GM21786 (cell line): Measurements from ENCODE around the gene TEX35.
"Not testable (repeated sequence)": the region's sequence is repeated elsewhere in the genome, so short reads cannot be mapped to it uniquely, and the experiment has no call there.

Experiments
- ATAC-seq: cut with Tn5 transposase; IDR thresholded peaks from one replicate; pipeline ENCODE4 v1.9.1; 2021; ENCODE audit not compliant: unreplicated experiment

The TEX35 gene

GRCh38 chr1:178540646-178541045 is 27.7 kb downstream of the TEX35 start:
- no peak for ATAC-seq

- no peak for ATAC-seq
These were observed 28.5 kb downstream of the TEX35 start for GRCh38 chr1:178541379-178541778.

- ATAC-seq, result peak; percentile 46
These were observed 29.1 kb downstream of the TEX35 start for GRCh38 chr1:178541829-178542553.

- peak; percentile 61 for ATAC-seq
These were observed 29.8 kb downstream of the TEX35 start for GRCh38 chr1:178542554-178543289.

GRCh38 chr1:178543290-178543607 is 30.3 kb downstream of the TEX35 start:
- peak; percentile 26 for ATAC-seq

GRCh38 chr1:178544531-178544930 is 31.6 kb downstream of the TEX35 start:
- no peak for ATAC-seq

GRCh38 chr1:178548108-178548507 is 35.2 kb downstream of the TEX35 start:
- ATAC-seq, result no peak

- ATAC-seq, result no peak
These were observed 38.4 kb downstream of the TEX35 start for GRCh38 chr1:178551307-178551706.

GRCh38 chr1:178551940-178552339 is 39.0 kb downstream of the TEX35 start:
- ATAC-seq, result no peak

GRCh38 chr1:178552856-178553255 is 39.9 kb downstream of the TEX35 start:
- ATAC-seq, result no peak

- ATAC-seq, result not testable (repeated sequence)
These were observed 41.4 kb downstream of the TEX35 start for GRCh38 chr1:178554351-178554750.

GRCh38 chr1:178555613-178556012 is 42.7 kb downstream of the TEX35 start:
- ATAC-seq, result not testable (repeated sequence)

GRCh38 chr1:178558816-178559215 is 45.9 kb downstream of the TEX35 start:
- not testable (repeated sequence) for ATAC-seq

GRCh38 chr1:178560871-178561376 is 48.0 kb downstream of the TEX35 start:
- ATAC-seq, result no peak

- ATAC-seq, result no peak
These were observed 50.4 kb downstream of the TEX35 start for GRCh38 chr1:178563099-178563820.

- ATAC-seq, result no peak
These were observed 51.3 kb downstream of the TEX35 start for GRCh38 chr1:178564086-178564782.

GRCh38 chr1:178564783-178565180 is 51.9 kb downstream of the TEX35 start:
- ATAC-seq, result no peak

GRCh38 chr1:178565586-178565985 is 52.7 kb downstream of the TEX35 start:
- no peak for ATAC-seq

GRCh38 chr1:178566187-178566586 is 53.3 kb downstream of the TEX35 start:
- ATAC-seq, result peak; percentile 70

- ATAC-seq, result no peak
These were observed 58.9 kb downstream of the TEX35 start for GRCh38 chr1:178571807-178572206.
